ENCODE data around the gene PARP15. TPM values are rescaled to one million over a fixed set of nuclear protein-coding genes. Genes with fewer than 3 reads are reported as not detected.
"Not testable (repeated sequence)": the region's sequence is repeated elsewhere in the genome, so short reads cannot be mapped to it uniquely, and the experiment has no call there.

PARP15 gene
- total RNA-seq, 1 donor from 2014 or later = 2.9 TPM

DNA sequence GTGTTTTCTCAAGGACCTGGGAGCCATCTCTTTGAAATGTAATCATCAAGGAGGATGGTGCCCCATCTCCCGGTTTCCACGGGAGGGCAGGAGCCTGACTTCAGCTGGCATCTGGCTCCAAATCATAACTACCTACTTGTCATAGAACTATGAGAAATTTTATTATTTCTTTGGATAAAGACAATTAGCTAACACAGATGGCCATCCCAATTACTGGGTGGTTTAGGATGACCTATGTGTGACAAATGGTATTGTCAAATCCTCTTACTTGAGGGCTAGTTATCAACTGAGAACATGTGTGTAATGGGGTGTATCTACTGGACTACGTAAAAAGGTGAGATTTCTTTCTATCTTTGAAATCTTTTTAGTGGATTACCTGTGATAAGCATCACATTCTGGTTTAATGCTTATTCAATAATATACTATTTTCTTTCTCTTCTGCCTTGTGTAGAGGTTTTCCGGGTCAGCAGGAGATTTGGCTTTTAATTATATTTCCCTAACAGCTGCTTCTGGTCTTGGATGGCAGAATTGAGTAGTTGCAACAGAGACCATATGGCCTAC, 87.9 kb downstream of the PARP15 start:
- no peak for DNase-seq (ENCODE audit: low spot score)

DNA sequence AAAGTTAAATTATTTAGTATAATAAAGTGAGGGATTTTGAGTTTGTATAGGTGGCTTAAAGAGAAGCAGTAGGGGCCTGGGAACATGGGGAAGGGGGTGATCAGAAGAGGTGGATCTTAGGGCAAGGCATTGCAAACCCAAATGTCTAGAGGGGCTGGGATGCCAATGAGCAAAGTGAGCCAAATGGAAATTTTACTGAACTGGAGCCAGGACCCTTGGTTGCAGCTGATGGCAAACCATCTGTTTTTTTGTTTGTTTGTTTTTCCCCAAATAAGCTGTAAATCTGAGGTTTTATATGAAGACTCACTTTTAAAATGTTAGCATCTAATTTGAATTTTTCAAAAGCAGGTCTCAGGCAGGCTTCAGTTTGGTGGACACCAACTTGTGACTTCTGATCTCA, 88.4 kb downstream of the PARP15 start:
- no peak for DNase-seq (ENCODE audit: low spot score)

DNA sequence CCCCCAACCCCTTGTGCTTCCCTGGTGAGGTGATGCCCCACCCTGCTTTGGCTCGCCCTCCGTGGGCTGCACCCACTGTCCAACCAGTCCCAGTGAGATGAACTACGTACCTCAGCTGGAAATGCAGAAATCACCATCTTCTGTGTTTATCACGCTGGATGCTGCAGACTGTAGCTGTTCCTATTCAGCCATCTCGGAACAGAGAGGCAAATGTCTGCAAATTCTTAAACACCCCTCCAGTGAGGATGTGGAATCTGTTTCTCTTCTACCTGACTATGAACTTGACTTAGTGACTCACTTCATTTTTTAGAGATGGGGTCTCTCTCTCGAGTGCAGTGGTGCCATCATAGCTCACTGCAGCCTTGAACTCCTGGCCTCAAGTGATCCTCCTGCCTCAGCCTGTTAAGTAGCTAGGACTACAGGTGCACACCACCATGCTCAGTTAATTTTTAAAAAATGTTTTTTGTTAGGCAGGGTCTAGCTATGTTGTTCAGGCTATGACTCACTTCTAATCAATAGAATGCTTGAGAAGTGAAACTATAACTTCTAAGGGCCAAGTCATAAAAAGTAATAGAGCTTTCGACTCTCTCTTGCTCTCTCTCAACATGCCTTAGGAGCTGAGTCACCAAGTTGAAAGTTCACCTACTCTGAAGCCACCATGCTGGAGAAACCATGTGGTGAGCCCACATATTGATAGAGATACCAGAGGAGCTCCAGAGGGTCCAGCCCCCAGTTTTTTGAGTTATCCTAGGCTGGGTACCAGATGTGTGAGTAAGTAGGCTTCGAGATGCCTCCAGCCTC, 91.7 kb downstream of the PARP15 start:
- no peak for DNase-seq (ENCODE audit: low spot score)

DNA sequence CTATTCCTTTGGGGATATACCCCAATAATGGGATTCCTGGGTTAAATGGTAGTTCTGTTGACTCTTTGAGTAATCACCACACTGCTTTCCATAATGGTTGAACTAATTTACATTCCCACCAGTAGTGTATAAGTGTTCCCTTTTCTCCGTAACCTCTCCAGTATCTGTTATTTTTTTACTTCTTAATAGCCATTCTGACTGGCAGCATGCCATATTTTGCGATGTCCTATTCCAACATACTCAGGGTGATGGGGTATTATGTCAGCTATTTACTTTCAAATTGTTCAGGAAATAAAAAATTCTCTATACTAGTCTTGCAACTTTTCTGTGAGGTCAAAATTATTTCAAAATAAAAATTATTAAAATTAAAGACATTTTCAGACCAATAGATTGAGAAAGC, 94.1 kb downstream of the PARP15 start:
- DNase-seq (ENCODE audit: low spot score) = no peak

DNA sequence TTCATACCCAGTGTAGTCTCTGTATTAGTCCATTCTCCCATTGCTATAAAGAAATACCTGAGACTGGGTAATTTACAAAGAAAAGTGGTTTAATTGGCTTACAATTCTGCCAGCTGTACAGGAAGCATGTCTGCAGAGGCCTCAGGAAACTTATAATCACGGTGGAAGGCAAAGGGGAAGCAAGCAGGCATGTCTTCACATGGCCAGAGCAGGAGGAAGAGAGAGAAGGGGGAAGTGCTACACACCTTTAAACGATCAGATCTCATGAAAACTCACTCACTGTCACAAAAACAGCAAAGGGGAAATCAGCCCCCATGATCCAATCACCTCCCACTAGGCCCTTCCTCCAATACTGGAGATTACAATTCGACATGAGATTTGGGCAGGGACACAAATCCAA, 96.9 kb downstream of the PARP15 start:
- DNase-seq (ENCODE audit: low spot score) = no peak

DNA sequence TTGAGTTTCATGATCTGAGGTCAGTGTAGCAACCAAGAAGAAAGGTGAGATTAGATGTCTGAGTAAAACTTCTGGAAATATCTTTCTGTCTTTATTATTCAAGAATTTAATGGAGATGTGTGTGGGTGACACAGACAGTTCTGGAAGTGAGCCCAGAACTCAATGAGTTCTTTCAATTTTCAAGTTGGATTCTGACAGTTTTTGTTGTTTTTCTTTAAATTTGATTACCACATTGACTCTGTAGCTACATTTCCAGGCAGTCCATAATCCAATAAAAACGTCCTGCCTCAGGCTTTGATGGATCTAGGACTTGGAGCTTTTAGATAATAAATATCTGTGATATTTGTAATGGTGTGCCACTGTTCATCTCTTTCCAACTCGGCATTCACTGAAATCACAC, 99.3 kb downstream of the PARP15 start:
- DNase-seq (ENCODE audit: low spot score) = no peak

DNA sequence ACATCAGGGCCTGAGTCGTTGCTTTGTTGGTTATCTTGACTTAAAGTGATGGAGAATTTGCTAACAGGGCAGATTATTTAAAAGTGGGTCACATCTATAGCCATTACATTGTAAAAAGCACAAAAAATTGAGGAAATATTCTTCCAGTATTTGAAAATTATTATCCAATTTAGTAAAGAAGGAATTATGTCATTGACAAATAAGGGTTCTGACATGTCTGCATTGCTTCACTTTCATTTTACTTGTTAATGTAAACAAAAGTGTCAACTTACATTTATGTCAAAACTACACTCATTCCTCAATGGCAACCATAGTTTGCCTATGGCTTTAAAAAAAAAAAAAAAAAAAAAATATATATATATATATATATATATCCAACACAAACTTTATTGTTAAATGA, 99.8 kb downstream of the PARP15 start:
- DNase-seq (ENCODE audit: low spot score) = no peak

DNA sequence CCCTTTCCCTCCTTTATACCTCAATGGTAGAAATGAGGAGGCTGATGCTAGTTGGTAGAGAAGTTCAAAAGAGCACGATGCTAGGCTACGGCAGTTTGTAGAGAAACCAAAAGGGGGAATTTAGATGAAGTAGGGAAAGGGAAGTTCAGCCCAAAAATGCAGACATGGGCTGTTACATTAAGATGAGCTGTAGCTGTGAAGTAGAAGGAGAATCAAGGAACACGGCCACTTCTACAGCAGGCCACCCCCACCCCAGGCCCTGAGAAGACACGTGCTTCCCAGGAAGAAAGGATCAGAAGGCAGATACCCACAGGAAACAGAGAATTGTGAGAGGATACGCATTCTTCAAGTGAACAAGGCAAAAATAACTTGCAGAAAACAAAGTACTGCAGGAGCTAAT, 101.1 kb downstream of the PARP15 start:
- no peak for DNase-seq (ENCODE audit: low spot score)

DNA sequence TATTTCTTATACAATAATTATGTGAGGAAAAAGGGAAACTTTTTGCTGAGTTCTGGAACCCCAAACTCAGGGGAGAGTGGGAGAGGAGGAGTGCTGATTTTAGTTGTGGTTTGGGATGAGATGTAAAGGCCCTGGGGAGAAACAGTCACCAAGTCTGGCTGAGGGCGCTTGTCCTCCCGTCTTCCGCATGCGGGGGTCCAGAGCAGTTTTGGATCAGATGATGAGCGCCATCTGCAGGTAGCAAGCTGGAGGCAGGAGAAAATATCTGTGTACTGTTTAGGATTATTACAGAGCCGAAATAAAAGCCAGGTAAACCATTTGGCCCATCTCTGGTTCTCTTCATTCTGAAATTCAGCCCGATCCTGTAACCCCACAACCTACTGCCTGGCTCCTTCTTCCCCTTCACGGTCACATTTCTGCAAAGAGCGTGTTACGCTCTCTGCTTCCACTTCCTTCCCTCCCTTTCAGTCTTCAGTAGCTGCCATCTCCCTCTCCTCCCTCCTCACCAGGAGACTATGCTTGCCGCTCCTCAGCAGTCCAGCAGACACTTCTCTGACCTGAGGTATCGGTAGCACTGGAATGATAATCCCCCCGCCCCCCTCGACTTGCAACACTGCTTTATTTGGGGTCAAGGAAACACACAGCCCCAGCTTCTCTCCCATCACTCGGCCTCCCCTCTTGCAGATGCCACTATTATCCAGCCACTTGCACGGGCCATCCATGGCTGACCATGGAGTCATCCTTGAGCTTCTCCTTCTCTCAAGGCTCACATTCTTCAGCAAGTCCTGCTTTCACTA, 101.8 kb downstream of the PARP15 start:
- no peak for DNase-seq (ENCODE audit: low spot score)

DNA sequence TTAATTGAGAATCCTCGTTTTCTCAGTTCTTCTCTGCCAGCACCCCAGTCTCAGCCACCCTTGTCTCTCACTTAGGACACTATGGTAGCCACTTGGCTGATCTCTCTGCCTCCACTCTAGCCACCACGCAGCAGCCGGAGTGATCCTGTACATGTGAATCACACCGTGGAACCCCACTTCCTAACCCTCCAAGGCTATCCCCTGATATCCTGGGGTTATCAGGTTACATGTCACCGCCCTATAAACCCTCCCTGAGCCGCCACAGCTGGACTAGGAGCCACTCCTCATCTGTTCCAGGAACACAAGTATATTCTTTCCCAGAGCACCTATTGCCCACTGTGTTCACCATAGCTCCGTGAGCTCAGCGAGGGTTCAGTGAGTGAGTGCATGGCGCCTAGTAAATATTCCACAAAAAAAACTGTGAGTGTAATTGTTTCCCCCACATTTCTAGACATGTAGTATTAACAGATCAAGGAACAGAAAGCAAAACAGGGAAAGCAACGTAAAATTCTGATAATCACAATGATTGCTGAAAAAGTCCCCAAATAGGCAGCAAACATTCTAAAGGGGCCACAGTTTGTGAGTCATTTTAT, 102.5 kb downstream of the PARP15 start:
- DNase-seq (ENCODE audit: low spot score) = no peak

DNA sequence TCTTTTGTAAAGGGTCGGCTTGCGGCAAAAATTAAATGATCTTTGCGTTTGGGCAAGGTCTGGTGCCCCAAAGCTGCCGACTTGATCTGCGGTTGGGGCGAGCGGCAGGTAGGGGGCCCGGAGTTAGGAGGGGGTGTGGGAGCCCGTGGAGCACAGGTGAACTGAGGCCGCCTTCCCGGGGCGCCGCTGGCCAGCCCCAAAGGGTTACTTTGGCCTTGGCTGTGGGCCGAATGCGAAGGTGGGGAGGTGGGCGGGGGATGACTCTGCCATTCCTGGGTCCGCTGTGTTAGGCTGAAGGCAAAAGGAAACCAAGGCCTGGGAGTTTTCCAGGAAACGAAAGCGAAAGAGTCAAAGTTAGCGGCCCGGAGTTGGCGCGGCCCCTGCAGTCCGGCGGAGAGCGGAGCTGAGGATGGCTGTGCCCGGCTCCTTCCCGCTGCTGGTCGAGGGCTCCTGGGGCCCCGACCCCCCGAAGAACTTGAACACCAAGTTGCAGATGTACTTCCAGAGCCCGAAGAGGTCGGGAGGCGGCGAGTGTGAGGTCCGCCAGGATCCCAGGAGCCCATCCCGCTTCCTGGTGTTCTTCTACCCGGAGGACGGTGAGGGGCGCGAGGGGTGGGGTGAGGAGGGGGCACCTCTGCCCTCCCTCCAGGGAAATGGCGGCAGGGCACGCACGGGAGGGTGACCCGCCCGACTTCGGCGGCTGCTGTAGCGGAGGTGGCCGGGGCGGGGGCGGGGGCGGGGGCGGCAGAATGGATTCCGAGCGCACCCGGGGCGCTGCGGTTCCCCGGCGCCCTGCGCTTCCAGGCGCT, 103.2 kb downstream of the PARP15 start, which contains the start of gene PARP14:
PARP14 (plus strand) TSS at position 365 of the 809 bp plus-strand sequence; CDS start at position 410, 45 bp downstream.
- DNase-seq (ENCODE audit: low spot score) = no peak

DNA sequence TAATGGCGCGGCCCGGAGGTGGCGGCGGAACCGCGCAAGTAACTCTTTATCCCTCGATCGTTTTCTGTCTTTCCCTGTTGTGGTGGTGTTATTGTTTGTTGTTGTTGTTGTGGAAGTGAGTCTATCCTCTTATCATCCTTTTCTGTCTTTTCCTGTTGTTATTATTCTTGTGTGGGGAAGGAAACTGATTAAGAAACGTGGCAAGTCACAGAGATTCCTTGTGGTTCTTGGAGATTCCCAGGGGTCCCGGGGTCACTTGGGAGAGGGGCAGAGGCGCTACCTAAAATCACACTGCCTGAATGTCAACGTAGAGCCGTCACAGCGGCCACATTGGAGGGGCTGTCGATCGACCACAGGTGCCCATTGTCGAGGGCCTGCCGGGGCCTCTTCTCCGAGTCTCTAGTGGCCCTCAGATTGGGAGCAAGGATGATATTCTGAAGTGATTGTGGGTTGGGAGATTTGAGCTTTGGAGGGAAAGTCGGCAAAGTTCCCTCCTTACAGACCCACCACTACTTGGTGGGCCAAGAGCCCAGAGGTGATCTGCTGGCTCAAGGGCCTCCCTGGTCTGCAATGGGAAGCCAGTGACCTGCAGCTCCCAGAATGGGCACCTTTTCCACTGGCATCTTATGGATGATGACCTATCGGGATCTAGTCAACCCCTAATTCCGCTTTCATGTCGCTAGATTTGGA, 104.0 kb downstream of the PARP15 start:
- DNase-seq (ENCODE audit: low spot score) = no peak

DNA sequence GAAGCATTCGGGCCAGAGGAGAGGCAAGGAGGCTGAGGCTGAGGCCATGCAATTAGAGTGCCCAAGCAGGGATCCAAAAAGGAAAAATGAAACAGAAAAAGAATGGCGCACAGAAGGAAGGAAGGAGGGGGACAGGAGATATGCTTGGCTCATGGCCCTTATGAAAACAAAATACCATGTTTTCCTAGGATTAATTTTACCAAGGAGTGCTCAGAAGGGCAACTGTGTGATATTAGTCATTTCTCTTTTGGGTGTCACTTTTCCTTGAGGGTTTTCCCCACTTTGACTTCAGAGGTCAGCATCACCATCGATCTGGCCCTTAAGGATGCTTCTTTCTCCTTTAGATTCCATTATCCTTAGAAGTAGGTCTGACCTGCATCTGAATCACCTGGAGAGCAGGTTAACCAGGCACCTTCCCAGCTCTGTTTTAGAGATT, 104.5 kb downstream of the PARP15 start:
- DNase-seq (ENCODE audit: low spot score) = no peak

DNA sequence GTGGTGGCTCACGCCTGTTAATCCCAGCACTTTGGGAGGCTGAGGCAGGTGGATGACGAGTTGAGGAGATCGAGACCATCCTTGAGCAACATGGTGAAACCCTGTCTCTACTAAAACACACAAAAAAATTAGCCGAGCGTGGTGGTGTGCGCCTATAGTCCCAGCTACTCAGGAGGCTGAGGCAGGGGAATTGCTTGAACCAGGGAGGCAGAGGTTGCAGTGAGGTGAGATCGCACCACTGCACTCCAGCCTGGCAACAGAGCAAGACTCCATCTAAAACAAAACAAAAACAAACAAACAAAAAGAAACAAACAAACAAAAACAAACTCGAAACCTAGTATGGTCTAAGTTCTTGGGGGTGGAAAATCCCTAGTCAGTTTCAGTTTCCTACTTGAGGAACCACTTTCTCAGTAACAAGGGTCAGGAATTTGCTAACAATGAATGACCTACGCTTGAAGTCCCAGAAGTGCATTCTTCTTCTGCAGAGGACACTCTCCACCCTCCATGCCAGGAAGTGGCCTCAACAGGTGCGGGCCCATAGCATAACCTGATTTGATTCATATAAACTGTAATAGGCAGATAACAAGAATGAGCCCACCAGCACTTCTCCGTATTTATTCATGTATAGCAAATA, 105.4 kb downstream of the PARP15 start:
- not testable (repeated sequence) for DNase-seq (ENCODE audit: low spot score)

DNA sequence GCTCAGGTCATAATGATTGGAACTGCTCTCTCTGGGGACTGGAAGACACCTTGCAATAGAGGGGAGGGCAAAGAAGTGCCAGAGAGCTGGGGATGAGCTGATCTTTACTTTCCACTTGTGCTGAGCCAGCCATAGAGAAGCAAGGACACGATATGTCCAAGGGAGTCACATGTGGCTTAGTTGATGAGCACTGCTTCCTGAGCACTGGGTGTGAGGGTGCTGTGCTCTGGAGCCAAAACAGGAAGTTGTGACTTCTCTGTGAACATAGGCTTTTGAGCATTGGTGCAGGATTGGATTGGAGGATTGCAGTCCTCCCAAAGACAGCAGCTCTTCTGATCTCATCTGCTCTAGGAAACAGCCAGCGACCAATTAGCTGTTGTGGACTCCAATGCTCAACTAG, 109.8 kb downstream of the PARP15 start:
- no peak for DNase-seq (ENCODE audit: low spot score)

Data from mesenteric fat pad (tissue), 1 donor.